ENCODE data around the gene COPS3. TPM values are rescaled to one million over a fixed set of nuclear protein-coding genes. Genes with fewer than 3 reads are reported as not detected.

COPS3 gene
- total and polyA plus RNA-seq, 2 of the 8 experiments (the other 6 are each of a cell fraction or from before 2014, with no cell fraction given) = 82.9 to 110 TPM

- TF ChIP-seq TEAD4 (IDR thresholded peaks at IDR 0.05; ENCODE audit: low read depth, low read length) (no peak), PHF8 (conservative IDR thresholded peaks at IDR 0.05; ENCODE audit: low read depth, low read length) (peak; percentile 91), FOSL1 (IDR thresholded peaks at IDR 0.05; ENCODE audit: insufficient read depth, low read depth, low read length) (no peak), RFX5 (IDR thresholded peaks at IDR 0.05; ENCODE audit: borderline replicate concordance, low read depth, low read length) (no peak), CTCF (IDR thresholded peaks at IDR 0.05; ENCODE audit: control extremely low read depth in 1 of 3, insufficient read depth in 1 of 3, low read depth in 1 of 3, low read length in 3 of 3) (no peak), RXRA (IDR thresholded peaks at IDR 0.05; ENCODE audit: insufficient read depth, low read depth, low read length) (no peak), MAX (IDR thresholded peaks at IDR 0.05) (peak; percentile 37), EGR1 (IDR thresholded peaks at IDR 0.05; ENCODE audit: borderline replicate concordance, low read depth, low read length) (peak; percentile 45), BACH1 (IDR thresholded peaks at IDR 0.05; ENCODE audit: low read length) (peak; percentile 90; the same call in 1 of the 2 replicates), POU5F1 (IDR thresholded peaks at IDR 0.05; ENCODE audit: low read depth, low read length) (no peak), TAF1 (IDR thresholded peaks at IDR 0.05; ENCODE audit: low read depth, low read length) (peak; percentile 58), SRF (IDR thresholded peaks at IDR 0.05; ENCODE audit: low read depth, low read length) (no peak), ATF2 (IDR thresholded peaks at IDR 0.05; ENCODE audit: low read length) (no peak), GTF2F1 (IDR thresholded peaks at IDR 0.05; ENCODE audit: borderline replicate concordance, low read depth, low read length) (no peak), HDAC6 (IDR thresholded peaks at IDR 0.05; ENCODE audit: low read depth, low read length) (no peak), CEBPB (IDR thresholded peaks at IDR 0.05; ENCODE audit: low read depth, low read length) (no peak), SIX5 (IDR thresholded peaks at IDR 0.05; ENCODE audit: low read depth, low read length) (peak; percentile 29; the same call in 1 of the 2 replicates), JUND (IDR thresholded peaks at IDR 0.05; ENCODE audit: low read length) (peak; percentile 96), ASH2L (IDR thresholded peaks at IDR 0.05; ENCODE audit: low read length) (peak; percentile 67), NANOG (IDR thresholded peaks at IDR 0.05; ENCODE audit: insufficient read depth, low read depth, low read length, poor library complexity, severe bottlenecking) (no peak), SUZ12 (IDR thresholded peaks at IDR 0.05; ENCODE audit: low read length) (no peak)
These were observed 43.8 kb downstream of the COPS3 start, which contains the start of gene FLCN (continued) for GRCh38 chr17:17237026-17237799.
